SK-N-SH treated with all-trans-retinoic acid at 6 μM for 48 hours (cell line): ENCODE measurements around the gene BEND7.

ENCODE experiments used
- ATAC-seq: fragments of 200-7000 bp; cut with Tn5 transposase; 3 replicates; pipeline ENCODE4 v1.9.1; 2020; ENCODE audit warnings: mild to moderate bottlenecking, moderate library complexity
- BACH2 ChIP-seq: fragments of 250-450 bp; sonication (Bioruptor Pico); IDR thresholded peaks from 2 replicates; pipeline ENCODE4 v1.9.0; 2021; ENCODE audit warnings: mild to moderate bottlenecking, borderline replicate concordance
- CSDC2 ChIP-seq: fragments of 250-450 bp; sonication (Bioruptor Pico); IDR thresholded peaks from 2 replicates; pipeline ENCODE4 v1.5.0; 2020; ENCODE audit warnings: mild to moderate bottlenecking, moderate library complexity
- ESRRG ChIP-seq: fragments of 250-450 bp; sonication (Bioruptor Pico); IDR thresholded peaks from 2 replicates; pipeline ENCODE4 v1.6.1; 2021; ENCODE audit warnings: mild to moderate bottlenecking
- GLIS3 ChIP-seq: fragments of 250-450 bp; sonication (Bioruptor Pico); IDR thresholded peaks from 2 replicates; pipeline ENCODE4 v1.5.0; 2020; ENCODE audit warnings: mild to moderate bottlenecking, moderate library complexity
- ISL1 ChIP-seq: fragments of 250-450 bp; sonication (Bioruptor Pico); IDR thresholded peaks from 2 replicates; pipeline ENCODE4 v2.1.2; 2022; ENCODE audit warnings: mild to moderate bottlenecking, moderate library complexity
- OSR1 ChIP-seq: fragments of 250-450 bp; sonication (Bioruptor Pico); IDR thresholded peaks from 2 replicates; pipeline ENCODE4 v1.8.0; 2022; ENCODE audit warnings: moderate library complexity, mild to moderate bottlenecking, inconsistent platforms
- RARB ChIP-seq: fragments of 250-450 bp; sonication (Bioruptor Pico); IDR thresholded peaks from 2 replicates; pipeline ENCODE4 v1.8.0; 2021; ENCODE audit warnings: mild to moderate bottlenecking, moderate library complexity
- SNAI2 ChIP-seq: fragments of 250-450 bp; sonication (Bioruptor Pico); IDR thresholded peaks from 2 replicates; pipeline ENCODE4 v1.5.0; 2020; ENCODE audit warnings: mild to moderate bottlenecking, moderate library complexity
- TCF4 ChIP-seq: fragments of 250-450 bp; sonication (Bioruptor Pico); IDR thresholded peaks from 2 replicates; pipeline ENCODE4 v1.8.0; 2021; ENCODE audit warnings: mild to moderate bottlenecking, moderate library complexity, borderline replicate concordance
- TOX ChIP-seq: fragments of 250-450 bp; sonication (Bioruptor Pico); IDR thresholded peaks from 2 replicates; pipeline ENCODE4 v1.8.0; 2021; ENCODE audit warnings: mild to moderate bottlenecking, moderate library complexity, borderline replicate concordance
- ZC3H10 ChIP-seq: fragments of 250-450 bp; sonication (Bioruptor Pico); IDR thresholded peaks from 2 replicates; pipeline ENCODE4 v1.5.1; 2021; ENCODE audit warnings: mild to moderate bottlenecking, moderate library complexity
- ZFP30 ChIP-seq: fragments of 450-650 bp; formaldehyde crosslinking; IDR thresholded peaks from 2 replicates; pipeline ENCODE4 v1.5.0; 2022; ENCODE audit warnings: mild to moderate bottlenecking, moderate library complexity
- ZNF70 ChIP-seq: fragments of 450-650 bp; formaldehyde crosslinking; IDR thresholded peaks from 2 replicates; pipeline ENCODE4 v1.5.0; 2020; ENCODE audit warnings: mild to moderate bottlenecking, moderate library complexity
- TF ChIP-seq, protein P1 (sequence below): fragments of 250-450 bp; sonication (Bioruptor Pico); IDR thresholded peaks from 2 replicates; pipeline ENCODE4 v1.8.0; 2020; ENCODE audit warnings: mild to moderate bottlenecking, moderate library complexity, borderline replicate concordance
- TF ChIP-seq, protein P2 (sequence below): fragments of 250-450 bp; sonication (Bioruptor Pico); IDR thresholded peaks from 2 replicates; pipeline ENCODE4 v1.5.1; 2021; ENCODE audit warnings: mild to moderate bottlenecking, moderate library complexity
- TF ChIP-seq, protein P3 (sequence below): fragments of 250-450 bp; sonication (Bioruptor Pico); IDR thresholded peaks from 2 replicates; pipeline ENCODE4 v1.5.0; 2020; ENCODE audit warnings: mild to moderate bottlenecking, moderate library complexity
- TF ChIP-seq, protein P4 (sequence below): fragments of 250-450 bp; sonication (Bioruptor Pico); IDR thresholded peaks from 2 replicates; pipeline ENCODE4 v1.8.0; 2021; ENCODE audit warnings: low read depth, mild to moderate bottlenecking, moderate library complexity, borderline replicate concordance
- TF ChIP-seq, protein P5 (sequence below): fragments of 250-450 bp; sonication (Bioruptor Pico); IDR thresholded peaks from 2 replicates; pipeline ENCODE4 v1.5.1; 2020; ENCODE audit warnings: low read depth, mild to moderate bottlenecking, moderate library complexity

The BEND7 gene

DNA sequence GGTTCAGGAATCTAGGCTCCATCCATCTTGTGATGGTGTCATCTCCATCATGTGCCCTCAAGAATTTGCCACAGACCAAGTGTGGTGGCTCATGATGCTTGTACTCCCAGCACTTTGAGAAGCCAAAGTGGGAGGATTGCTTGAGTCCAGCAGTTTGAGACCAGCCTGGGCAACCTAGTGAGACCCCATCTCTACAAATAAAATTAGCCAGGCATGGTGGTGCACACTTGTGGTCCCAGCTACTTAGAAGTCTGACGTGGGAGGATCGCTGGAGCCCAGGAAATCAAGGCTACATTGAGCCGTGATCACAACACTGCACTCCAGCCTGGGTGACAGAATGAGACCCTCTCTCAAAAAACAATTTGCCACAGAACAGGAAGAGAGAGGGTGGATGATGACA lies 127.7 kb downstream of the BEND7 start:
- TF ChIP-seq, protein P1, sequence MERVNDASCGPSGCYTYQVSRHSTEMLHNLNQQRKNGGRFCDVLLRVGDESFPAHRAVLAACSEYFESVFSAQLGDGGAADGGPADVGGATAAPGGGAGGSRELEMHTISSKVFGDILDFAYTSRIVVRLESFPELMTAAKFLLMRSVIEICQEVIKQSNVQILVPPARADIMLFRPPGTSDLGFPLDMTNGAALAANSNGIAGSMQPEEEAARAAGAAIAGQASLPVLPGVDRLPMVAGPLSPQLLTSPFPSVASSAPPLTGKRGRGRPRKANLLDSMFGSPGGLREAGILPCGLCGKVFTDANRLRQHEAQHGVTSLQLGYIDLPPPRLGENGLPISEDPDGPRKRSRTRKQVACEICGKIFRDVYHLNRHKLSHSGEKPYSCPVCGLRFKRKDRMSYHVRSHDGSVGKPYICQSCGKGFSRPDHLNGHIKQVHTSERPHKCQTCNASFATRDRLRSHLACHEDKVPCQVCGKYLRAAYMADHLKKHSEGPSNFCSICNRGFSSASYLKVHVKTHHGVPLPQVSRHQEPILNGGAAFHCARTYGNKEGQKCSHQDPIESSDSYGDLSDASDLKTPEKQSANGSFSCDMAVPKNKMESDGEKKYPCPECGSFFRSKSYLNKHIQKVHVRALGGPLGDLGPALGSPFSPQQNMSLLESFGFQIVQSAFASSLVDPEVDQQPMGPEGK, result no peak
- TF ChIP-seq RARB (CRISPR knock-in tag), result no peak
- TF ChIP-seq OSR1 (CRISPR knock-in tag), result no peak
- no peak for TF ChIP-seq ZFP30 (CRISPR knock-in tag)
- no peak for TF ChIP-seq ZC3H10
- TF ChIP-seq ISL1 (CRISPR knock-in tag), result no peak
- no peak for TF ChIP-seq CSDC2 (CRISPR knock-in tag)
- TF ChIP-seq, protein P2, sequence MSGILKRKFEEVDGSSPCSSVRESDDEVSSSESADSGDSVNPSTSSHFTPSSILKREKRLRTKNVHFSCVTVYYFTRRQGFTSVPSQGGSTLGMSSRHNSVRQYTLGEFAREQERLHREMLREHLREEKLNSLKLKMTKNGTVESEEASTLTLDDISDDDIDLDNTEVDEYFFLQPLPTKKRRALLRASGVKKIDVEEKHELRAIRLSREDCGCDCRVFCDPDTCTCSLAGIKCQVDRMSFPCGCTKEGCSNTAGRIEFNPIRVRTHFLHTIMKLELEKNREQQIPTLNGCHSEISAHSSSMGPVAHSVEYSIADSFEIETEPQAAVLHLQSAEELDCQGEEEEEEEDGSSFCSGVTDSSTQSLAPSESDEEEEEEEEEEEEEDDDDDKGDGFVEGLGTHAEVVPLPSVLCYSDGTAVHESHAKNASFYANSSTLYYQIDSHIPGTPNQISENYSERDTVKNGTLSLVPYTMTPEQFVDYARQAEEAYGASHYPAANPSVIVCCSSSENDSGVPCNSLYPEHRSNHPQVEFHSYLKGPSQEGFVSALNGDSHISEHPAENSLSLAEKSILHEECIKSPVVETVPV, result no peak
- TF ChIP-seq, protein P3, sequence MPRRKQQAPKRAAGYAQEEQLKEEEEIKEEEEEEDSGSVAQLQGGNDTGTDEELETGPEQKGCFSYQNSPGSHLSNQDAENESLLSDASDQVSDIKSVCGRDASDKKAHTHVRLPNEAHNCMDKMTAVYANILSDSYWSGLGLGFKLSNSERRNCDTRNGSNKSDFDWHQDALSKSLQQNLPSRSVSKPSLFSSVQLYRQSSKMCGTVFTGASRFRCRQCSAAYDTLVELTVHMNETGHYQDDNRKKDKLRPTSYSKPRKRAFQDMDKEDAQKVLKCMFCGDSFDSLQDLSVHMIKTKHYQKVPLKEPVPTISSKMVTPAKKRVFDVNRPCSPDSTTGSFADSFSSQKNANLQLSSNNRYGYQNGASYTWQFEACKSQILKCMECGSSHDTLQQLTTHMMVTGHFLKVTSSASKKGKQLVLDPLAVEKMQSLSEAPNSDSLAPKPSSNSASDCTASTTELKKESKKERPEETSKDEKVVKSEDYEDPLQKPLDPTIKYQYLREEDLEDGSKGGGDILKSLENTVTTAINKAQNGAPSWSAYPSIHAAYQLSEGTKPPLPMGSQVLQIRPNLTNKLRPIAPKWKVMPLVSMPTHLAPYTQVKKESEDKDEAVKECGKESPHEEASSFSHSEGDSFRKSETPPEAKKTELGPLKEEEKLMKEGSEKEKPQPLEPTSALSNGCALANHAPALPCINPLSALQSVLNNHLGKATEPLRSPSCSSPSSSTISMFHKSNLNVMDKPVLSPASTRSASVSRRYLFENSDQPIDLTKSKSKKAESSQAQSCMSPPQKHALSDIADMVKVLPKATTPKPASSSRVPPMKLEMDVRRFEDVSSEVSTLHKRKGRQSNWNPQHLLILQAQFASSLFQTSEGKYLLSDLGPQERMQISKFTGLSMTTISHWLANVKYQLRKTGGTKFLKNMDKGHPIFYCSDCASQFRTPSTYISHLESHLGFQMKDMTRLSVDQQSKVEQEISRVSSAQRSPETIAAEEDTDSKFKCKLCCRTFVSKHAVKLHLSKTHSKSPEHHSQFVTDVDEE, result no peak
- TF ChIP-seq, protein P4, sequence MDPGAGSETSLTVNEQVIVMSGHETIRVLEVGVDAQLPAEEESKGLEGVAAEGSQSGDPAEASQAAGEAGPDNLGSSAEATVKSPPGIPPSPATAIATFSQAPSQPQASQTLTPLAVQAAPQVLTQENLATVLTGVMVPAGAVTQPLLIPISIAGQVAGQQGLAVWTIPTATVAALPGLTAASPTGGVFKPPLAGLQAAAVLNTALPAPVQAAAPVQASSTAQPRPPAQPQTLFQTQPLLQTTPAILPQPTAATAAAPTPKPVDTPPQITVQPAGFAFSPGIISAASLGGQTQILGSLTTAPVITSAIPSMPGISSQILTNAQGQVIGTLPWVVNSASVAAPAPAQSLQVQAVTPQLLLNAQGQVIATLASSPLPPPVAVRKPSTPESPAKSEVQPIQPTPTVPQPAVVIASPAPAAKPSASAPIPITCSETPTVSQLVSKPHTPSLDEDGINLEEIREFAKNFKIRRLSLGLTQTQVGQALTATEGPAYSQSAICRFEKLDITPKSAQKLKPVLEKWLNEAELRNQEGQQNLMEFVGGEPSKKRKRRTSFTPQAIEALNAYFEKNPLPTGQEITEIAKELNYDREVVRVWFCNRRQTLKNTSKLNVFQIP, result no peak
- TF ChIP-seq TOX, result no peak
- TF ChIP-seq, protein P5, sequence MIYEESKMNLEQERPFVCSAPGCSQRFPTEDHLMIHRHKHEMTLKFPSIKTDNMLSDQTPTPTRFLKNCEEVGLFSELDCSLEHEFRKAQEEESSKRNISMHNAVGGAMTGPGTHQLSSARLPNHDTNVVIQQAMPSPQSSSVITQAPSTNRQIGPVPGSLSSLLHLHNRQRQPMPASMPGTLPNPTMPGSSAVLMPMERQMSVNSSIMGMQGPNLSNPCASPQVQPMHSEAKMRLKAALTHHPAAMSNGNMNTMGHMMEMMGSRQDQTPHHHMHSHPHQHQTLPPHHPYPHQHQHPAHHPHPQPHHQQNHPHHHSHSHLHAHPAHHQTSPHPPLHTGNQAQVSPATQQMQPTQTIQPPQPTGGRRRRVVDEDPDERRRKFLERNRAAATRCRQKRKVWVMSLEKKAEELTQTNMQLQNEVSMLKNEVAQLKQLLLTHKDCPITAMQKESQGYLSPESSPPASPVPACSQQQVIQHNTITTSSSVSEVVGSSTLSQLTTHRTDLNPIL (CRISPR knock-in tag), result no peak
- TF ChIP-seq GLIS3 (CRISPR knock-in tag), result no peak
- TF ChIP-seq TCF4 (CRISPR knock-in tag), result no peak
- no peak for TF ChIP-seq ESRRG (CRISPR knock-in tag)
- no peak for TF ChIP-seq ZNF70 (CRISPR knock-in tag)
- no peak for TF ChIP-seq BACH2 (CRISPR knock-in tag)
- ATAC-seq, result no peak

DNA sequence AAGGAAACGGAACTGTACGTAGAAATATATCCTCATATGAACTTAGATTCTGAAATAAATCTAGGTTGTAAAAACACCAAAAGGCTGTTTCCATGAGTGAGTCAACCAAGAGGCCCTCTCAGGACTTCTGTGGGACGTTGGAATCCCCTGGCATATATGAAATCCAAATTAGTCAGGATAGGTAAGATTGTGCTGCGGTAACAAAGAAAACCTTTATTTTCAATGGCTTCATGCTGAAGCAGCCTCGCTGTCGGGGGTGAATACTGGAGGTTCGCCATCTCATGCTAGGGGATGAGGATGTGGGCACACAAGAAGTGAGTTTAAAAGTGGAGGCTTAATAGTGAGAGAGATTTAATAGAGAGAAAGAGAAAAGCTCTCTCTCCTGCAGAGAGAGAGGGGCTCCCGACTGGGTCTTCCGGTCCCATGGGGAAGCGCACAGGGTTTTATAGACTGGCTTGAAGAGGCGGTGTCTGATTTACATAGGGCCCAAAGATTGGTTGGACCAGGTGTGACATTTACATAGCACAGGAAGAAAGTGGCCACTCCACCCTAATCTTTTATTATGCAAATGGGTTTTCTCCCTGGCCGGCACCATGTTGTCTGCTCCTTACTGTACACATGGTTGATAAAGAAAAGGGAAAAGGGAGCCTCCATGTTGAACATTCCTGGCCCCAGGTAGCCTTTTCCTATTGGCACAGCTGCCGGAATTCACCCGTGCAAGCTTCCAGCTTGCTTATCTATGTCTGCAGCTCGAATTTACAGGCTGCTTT lies 128.4 kb downstream of the BEND7 start:
- TF ChIP-seq ISL1 (CRISPR knock-in tag) (no peak), GLIS3 (CRISPR knock-in tag) (no peak), OSR1 (CRISPR knock-in tag) (no peak), TCF4 (CRISPR knock-in tag) (no peak), ESRRG (CRISPR knock-in tag) (no peak), SNAI2 (CRISPR knock-in tag) (no peak), ZNF70 (CRISPR knock-in tag) (no peak)
- TF ChIP-seq, protein P3, result no peak
- TF ChIP-seq, protein P2, result no peak
- TF ChIP-seq, protein P4, result no peak
- TF ChIP-seq, all 23 proteins: peak for 0
- no peak for ATAC-seq
